Middle frontal gyrus (tissue), 1 donor: ENCODE measurements around the gene AKIRIN2.
"Not testable (repeated sequence)": the region's sequence is repeated elsewhere in the genome, so short reads cannot be mapped to it uniquely, and the experiment has no call there.

Source experiments
- DNase-seq: peaks from one replicate; pipeline ENCODE4 v3.0.0-alpha.2; 2015; ENCODE audit warnings: low spot score; ENCODE audit errors: extremely low spot score

The AKIRIN2 gene

DNA sequence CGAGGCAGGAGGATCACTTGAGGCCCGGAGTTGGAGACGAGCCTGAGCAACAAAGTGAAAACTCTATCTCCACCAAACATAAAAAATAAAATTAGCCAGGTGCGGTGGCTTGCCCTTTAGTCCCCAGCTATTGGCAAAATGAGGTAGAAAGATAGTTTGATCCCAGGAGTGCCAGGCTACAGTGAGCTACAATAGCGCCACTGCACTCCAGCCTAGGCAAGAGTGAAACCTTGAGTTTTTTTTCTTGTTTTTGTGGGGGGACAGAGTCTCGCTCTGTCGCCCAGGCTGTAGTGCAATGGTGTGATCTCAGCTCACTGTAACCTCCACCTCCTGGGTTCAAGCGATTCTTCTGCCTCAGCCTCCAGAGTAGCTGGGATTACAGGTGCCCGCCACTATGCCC lies 14.1 kb downstream of the AKIRIN2 start:
- DNase-seq = not testable (repeated sequence)

DNA sequence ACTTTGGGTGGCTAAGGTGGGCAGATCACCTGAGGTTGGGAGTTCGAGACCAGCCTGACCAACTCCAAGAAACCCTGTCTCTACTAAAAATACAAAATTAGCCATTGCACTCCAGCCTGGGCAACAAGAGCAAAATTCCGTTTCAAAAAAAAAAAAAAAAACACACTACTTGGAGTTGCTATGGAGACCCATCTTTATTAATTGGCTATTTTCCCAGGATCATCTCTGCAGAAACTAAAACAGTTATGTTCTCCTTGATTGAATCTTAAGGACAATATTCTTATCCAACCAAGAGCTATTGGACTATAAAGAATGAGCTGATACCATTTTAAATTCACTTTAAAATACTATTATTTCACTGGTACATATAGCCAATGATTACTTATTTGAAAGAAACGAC lies 14.7 kb downstream of the AKIRIN2 start:
- no peak for DNase-seq

DNA sequence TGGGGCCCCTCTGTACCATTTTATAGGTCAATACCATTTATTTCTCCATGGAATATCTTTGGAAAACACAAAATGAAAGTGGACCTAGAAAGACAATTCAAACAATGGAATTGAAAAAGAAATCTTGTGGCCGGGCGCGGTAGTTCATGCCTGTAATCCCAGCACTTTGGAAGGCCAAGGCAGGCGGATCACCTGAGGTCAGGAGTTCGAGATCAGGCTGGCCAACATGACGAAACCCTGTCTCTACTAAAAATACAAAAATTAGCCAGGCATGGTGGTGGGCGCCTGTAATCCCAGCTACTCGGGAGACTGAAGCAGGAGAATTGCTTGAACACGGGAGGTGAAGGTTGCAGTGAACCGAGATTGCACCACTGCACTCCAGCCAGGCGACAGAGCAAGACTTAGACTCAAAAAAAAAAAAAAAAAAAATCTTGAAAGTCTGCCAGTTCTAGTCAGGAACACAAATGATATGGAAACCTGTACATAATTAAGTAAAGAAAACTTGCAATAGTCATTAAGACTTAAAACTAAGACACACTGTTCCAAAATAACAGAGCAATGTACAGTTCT lies 15.3 kb downstream of the AKIRIN2 start:
- not testable (repeated sequence) for DNase-seq

DNA sequence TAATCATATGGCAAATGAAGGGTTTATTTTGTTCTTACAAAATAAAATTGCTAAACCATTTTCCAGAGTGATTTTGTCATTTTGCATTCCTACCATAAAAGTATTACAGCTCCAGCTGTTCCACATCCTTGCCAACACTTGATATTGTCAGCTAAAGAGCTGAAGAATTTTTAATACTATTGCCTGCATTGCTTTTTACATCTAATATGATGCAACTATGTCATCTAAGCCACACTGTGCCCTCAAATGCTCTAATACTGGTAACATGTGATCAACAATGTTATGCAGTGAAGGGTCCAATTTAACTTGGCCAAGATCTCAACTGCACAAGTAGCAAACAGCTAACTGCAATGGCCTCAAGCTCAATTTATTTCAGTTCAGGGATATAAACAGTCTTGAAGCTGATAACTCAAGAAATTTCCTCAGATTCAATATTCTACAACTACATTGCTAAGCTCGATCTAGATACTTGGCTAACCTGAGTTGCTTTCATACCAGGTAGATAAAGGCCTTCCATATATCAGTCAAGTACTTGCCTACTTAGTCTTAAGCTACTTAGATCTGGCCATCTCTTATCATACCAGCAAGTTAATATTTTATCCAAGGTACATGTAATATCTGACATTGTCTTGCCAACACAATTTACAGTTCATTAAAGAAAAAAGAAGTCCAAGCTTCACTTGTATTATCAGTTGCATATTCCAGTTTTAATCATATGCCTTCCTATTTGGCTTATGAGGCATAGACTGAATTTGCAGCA lies 17.0 kb downstream of the AKIRIN2 start:
- DNase-seq = no peak

DNA sequence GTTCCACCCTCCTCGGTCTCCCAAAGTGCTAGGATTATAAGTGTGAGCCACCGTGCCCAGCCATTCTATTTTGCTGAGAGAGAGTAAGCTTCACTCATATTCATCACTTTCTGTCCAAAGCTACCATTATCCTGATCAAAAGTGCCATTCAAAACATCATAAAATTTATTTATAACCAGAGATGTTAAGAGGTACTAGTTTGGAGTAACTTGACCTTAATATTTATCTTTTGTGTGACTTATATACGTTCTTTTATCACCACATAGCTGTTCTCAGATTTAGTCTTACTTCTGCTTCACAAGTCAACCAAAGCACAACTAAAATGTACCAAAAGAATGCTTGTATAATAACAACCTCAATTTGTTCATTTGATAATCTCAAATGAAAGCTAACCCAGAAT lies 18.1 kb downstream of the AKIRIN2 start:
- no peak for DNase-seq

DNA sequence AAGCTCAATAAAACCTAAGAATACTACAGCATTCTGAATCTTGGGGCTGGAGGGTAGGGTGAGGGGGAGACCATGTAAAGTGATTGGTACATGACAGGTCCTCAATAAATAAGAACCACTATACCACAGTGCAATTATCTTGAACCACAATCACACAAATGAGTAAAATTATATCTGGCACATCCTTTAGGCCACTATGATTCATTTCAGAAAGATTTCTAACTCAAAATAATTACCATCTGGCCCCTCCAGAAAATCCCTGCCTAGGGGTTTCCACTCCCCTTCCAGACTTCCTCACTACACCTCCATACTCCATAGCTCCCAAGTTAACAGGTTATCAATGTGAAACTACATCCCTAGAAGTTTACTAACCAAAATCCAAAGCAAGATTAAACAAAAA lies 19.7 kb downstream of the AKIRIN2 start:
- no peak for DNase-seq

DNA sequence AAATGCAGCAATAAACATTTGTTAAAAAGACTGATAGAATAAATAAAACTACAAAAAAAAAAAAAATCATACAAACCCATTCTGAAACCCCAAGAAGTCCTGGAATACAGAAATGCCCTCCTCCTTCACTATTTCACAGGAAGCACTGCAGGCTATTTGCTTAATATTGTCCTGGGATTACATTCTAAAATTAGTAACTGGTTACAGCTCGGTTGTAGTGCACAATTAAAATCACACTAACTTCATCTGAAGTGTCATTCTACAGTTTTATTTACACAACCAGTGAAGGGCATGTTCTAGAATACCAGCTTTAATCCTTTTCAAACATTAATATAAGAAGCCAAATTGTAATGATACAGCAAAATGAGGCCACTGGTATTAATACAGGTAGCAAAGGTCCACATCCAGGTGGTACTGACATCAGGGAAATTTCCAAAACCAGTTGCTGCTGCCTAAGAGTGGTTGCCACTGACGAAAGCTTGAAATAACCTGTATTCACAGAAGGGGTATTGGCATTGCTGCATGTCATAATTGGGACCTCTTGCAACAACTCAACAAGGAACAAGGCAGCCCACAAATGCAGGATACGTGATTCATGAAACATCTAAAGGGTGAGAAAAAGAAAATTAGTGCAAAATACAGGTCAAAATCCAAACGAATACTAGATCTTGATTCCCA lies 26.9 kb downstream of the AKIRIN2 start:
- DNase-seq = no peak

DNA sequence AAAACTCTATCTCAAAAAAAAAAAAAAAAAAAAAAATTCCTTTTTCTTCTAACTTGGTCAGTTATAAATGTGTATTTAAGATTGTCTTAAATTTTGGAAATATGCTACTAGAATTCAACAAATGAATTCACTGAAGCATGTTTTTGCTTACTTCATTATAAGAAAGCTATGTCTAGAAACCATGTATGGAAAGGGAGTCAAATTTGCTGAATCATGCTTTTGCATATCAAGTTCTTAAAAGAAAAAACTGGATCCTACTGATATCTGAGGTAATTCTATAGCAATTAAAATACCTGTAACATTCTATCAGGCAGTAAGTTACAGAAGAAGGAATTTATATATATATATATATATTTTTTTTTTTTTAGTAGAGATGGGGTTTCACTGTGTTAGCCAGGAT lies 27.7 kb downstream of the AKIRIN2 start:
- DNase-seq = no peak

DNA sequence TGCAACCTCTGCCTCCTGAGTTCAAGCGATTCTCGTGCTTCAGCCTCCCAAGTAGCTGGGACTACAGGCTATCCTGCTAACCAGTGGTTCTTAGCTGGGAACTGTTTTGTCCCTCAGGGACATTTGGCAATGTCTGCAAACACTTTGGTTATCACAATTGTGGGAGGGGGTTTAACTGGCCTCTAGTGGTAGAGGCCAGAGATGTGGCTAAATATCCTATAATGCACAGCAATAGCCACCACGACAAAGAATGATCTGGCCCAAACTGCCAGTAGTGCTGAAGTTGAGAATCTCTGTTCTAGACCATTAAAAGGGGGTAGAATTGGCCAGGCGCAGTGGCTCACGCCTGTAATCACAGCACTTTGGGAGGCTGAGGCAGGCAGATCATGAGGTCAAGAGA lies 28.8 kb downstream of the AKIRIN2 start:
- DNase-seq = no peak

DNA sequence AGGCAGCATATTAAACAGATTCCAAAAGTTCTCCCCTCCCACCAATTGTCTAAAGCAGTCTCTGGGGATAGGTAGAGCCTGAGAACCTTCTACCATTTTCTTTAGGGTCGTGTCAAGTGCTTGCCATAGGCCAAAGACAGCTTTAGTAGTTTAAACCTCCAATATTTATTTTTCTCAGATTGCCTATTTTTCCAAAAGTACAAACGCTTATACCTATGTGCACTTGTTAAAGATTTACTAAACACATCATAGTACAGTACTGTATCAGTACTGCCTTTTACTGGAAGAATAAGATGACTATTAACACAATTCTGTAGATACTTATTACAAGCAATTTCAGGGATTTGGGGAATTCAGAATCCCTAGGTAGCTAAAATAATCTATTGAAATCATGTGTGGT lies 29.4 kb downstream of the AKIRIN2 start:
- no peak for DNase-seq

DNA sequence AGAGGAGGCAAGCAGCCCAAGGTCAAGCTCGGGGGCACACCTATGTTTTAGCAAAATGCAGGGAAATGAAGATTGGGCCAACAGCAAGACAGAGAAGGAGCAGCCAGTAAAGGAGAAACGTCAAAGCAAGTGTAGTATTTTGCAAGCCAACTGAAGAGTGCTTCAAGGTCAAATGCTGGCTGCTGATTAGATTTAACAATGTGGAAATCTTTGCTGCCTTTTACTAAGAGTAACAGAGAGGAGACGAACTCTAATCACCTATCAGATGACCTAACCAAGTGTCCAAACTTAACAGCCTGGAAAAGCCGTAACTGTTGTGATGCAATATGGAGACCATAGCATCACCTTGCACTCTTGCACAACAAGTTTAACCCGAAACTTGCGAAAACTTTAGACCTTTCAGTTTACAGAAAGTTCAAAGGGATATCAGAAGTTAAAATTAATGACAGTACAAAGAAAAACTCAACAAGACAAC lies 30.4 kb downstream of the AKIRIN2 start:
- no peak for DNase-seq

DNA sequence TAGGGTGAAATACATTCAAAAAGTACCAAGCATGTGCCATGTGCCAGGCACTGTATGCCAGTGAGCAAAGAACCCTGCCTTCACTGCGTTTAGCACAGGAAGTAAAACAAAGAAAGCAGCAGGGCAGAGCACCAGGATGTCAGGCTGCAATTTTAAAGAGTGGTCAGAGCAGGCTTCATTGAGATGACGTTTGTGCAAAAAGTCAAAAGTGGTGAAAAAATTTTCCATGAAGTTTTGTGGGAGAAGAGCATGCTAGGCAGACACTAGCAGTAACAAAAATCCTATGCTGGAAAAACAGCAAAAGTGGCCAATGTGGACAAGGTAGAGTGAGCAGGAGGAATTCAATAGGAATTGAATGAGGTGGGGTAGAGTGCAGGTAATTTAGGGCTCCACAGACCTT lies 31.3 kb downstream of the AKIRIN2 start:
- DNase-seq = no peak

DNA sequence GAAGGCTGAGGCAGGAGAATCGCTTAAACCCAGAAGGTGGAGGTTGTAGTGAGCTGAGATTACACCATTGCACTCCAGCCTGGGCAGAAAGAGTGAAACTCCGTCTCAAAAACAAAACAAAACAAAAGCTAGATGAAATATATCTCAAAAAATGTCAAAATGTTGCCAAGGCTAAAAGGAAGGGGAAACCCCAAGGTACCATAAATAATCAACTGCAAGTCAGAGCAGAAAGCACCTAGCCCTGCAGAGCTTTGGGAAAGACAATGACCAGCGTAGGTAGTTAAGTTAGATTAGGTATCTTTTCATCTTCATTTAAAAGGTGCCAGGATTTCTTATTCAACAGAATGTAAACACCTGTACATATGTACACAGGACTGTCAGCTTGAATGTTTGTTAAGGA lies 33.0 kb downstream of the AKIRIN2 start:
- DNase-seq = no peak

DNA sequence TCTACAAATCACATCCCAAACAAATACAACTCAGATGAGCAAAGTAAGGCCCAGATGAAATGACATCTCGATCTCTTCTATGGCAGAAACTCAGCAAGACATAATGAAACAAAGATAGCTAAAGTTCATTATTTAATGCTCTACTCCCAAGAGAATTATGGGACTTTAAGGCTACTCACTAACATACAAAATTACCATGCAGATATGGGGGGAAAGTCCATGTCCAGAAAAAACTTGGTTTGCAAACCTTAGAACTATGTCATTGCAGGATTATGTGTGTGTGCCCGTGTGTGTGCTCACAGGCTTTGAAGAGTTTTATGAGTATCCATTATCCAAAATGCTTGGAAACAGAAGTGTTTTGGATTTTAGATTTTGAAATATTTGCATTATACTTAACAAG lies 34.0 kb downstream of the AKIRIN2 start:
- DNase-seq = no peak

DNA sequence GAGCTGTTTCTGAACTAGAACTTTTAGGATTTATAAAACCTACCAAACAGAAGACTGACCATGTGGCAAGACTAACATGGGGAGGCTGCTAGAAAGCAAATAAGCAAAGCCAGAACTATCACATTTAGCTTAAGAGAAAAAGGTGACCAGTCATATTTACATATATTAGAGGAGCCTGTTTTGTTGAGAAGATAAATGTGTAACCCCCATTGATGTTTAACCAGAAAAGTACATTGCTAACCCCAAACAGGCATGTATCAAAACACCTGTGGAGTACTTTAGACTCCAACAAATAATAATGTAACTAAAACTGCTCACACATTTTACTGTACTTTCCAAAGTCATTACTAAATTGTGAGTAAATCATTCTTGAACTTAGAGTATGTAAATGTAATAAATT lies 35.0 kb downstream of the AKIRIN2 start:
- DNase-seq = no peak

DNA sequence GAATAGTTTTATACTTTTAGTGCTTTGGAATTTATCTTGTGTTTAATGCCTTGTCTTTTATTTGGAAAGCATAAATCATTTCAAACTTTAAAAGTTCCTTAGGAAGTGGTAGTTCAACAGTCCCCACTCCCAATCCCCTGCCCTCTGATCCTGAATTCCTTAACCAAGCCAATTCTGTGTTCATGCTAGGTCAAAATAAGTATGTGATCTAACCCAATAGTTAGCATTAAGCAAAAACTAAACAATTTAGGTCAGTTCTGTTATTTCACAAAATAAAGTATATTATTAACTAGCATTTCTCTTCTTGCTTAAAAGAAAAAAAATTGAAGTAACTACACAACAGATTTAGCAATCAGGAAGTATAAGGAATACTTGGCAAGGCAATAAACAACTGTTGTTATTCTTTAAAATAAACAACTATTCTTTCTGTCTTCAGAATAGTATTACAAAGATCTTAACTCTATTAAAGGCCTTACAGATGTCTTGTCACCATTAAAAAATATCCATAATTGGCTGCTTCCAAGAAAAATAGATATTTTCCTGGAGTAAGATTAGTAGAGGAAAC lies 37.0 kb downstream of the AKIRIN2 start:
- DNase-seq = no peak

DNA sequence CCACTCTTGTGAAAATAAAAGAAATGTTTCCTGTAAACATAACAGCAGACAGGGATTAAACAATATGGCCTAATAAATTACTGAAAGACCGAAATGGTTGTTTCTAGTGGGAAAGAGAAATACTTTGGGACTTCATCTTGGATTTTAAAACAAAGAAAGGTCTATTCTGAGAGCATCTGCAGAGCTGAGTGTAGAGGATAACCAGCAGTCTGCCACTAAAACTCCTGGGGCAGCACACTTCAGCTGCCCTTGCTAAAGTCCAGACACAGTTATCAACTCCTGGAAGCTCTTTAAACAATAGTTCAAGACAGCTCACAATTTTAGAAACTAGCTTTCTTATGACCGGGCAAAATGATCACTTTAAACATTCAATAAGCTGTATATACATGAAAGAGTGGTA lies 38.6 kb downstream of the AKIRIN2 start:
- DNase-seq = no peak

DNA sequence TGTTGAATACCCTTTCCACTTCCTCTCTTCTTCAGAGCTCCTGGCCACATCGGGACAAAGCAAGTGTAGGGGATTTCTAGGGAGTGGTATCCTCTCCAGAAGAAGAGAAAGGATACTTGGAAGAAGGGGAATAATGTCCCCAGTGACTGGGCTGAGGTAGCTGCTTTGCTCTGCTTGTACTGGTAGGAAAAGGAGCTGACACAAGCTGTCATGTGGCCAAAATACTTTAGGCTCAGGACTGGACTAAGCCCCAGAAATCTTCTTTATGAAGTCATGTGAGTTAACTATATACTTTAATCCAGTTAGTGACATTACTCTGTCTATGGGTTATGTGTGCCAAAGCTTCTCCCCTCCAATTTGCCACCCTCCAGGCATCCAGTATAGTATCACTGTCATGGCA lies 40.5 kb downstream of the AKIRIN2 start:
- no peak for DNase-seq

DNA sequence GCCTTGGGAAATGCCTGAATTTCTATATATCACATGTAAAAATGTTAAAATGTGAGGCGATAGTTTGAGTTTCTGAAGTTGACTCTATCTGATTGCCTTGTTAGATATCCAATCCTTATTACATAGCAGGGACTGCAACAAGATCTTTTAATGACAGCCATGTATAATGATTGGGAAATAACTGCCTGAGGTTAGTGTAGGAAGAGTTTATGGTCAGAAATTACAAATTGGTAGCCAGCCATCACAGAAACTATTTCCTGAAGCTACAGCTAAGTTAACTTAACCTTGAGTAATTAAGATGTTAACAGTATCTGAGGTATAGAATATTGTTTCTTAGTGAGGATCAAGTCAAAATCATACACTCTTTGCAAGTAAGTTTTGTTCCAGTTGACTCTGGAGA lies 41.0 kb downstream of the AKIRIN2 start:
- no peak for DNase-seq

DNA sequence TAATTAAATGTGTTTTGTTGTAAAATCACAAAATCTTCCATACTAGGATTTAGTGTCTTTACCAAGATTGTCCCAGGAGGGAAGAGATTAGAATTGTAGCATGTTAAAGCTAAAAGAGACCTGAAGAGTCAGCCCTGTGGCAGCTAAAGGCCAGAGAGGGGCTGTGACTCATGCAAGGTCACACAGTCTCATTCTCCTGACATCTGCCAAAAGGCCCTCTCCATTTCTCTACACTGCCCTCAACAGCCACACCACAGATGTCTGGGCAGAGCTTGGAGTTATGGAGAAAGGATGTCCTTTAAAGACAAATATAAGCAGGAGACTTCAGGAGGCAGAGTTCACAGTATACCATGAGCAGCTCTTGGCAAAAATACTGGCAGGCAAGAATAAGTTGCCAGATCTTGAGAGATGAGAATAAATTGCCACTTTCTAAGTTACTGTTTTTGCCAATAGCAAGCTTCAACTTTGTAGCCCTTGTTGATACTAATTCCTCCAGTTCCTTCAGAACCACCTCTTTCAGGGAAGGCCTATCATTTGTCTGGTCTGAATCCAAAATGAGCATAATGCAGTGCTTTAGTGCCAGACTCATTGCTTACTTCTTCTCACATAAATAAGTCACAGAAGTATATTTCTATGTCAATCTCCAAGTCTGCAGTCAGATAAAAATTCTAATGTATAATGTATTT lies 41.7 kb downstream of the AKIRIN2 start:
- DNase-seq = no peak

DNA sequence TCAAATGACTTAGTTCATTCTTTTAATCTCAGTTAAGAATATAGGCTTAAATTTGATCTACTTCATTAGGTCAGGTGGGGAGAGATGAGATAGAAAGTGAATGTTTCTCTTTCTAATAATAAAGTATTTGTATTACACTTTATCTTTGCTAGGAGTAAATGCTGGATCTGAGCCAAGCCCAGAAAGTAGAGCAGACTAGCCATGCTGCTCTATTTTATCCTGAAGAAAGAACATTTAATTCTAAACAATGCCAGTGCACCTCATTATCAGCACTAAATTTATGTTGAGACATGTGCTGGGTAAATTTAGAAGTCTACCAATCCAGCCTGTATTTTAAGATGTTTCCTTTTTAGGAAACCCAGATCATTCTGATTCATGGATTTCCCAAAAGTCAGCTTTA lies 43.5 kb downstream of the AKIRIN2 start:
- no peak for DNase-seq

DNA sequence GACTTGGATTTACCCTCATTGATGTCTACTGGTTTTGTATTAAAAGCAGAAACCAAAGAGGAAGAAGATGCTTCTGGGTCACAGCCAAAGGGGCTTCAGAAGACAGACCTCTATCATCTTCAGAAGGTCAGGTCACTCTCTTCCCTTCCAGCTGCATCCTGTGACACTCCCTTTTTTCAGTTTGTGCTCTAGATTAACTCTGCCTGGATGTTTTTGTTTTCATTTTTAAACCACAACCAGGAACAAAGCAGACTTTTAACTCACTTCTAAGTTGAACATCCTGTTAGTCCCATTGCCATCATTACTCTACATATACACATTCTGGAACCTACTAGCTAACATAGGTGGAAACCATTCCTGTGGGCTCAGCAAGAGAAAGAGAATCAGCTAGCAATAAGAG lies 45.2 kb downstream of the AKIRIN2 start:
- no peak for DNase-seq
